Upper lobe of right lung (tissue), 1 donor: ENCODE data around the gene VASN. TPM values are rescaled to one million over a fixed set of nuclear protein-coding genes. Genes with fewer than 3 reads are reported as not detected.

Experiments
- ATAC-seq: fragments of 200-7000 bp; cut with Tn5 transposase; one replicate; pipeline ENCODE4 v1.9.1; 2020; ENCODE audit warnings: mild to moderate bottlenecking, moderate library complexity
- DNase-seq: peaks from one replicate; pipeline ENCODE4 v3.0.0-alpha.2; 2020
- H3K27ac ChIP-seq: fragments of 200-600 bp; one replicate; pipeline ENCODE4 v1.8.0; 2022
- H3K27me3 ChIP-seq: fragments of 200-600 bp; one replicate; pipeline ENCODE4 v1.8.0; 2022; ENCODE audit warnings: mild to moderate bottlenecking
- H3K36me3 ChIP-seq: fragments of 200-600 bp; one replicate; pipeline ENCODE4 v1.8.0; 2022
- H3K4me1 ChIP-seq: fragments of 200-600 bp; one replicate; pipeline ENCODE4 v1.8.0; 2022
- H3K4me3 ChIP-seq: fragments of 200-600 bp; one replicate; pipeline ENCODE4 v1.8.0; 2022; ENCODE audit warnings: mild to moderate bottlenecking
- H3K9me3 ChIP-seq: fragments of 200-600 bp; one replicate; pipeline ENCODE4 v1.8.0; 2022
- intact Hi-C: fragments of 100-400 bp; cut with DNase I; formaldehyde crosslinking; loops from one replicate; pipeline ENCODE4 v1.11.0; 2022
- total RNA-seq: library from RNA; stranded (reverse); fragmentation: NEBNext Ultra II Directional; extraction: Animal tissue kit (Norgen Biotek cat#: 25700); gene quantifications from one replicate; pipeline ENCODE4 v1.2.1, GENCODE V29; 2021
- TF ChIP-seq, protein P1 (sequence below): fragments of 200-600 bp; IDR thresholded peaks from one replicate; pipeline ENCODE4 v1.8.0; 2022; ENCODE audit warnings: antibody characterized with exemption
- donor health status: DM: no; HTN: yes; CAD: no; lungs with severe emphysema.

The VASN gene
- total RNA-seq, 1 donor from 2014 or later: 20.3 TPM

DNA sequence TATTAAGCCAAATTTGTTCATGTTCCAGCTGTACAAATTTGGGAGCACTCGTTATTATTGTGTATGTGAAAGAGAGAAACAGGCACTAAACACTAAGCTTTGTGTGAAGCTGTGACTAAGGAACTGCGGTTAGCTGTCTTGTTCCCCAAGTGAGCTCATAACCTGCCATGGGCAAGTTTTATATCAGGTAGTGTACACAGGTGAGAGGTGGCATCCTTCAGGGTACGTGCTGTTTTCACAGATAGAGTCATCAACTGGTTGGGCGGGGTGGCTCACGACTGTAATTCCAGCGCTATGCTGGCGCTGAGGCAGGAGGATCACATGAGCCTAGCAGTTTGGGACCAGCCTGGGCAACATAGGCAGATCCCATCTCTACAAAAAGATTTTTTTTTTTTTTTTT is 56.9 kb downstream of the VASN start:
- Histone ChIP-seq H3K36me3 (no peaks in the 10 kb centered on the region), H3K27me3 (no peaks in the 10 kb centered on the region), H3K4me3 (no peak overlapping the region), H3K4me1 (peaks cover 13% of the 10 kb centered on the region), H3K27ac (no peak overlapping the region), H3K9me3 (no peaks in the 10 kb centered on the region)
- intact Hi-C loops: no loop called here
- TF ChIP-seq, protein P1, sequence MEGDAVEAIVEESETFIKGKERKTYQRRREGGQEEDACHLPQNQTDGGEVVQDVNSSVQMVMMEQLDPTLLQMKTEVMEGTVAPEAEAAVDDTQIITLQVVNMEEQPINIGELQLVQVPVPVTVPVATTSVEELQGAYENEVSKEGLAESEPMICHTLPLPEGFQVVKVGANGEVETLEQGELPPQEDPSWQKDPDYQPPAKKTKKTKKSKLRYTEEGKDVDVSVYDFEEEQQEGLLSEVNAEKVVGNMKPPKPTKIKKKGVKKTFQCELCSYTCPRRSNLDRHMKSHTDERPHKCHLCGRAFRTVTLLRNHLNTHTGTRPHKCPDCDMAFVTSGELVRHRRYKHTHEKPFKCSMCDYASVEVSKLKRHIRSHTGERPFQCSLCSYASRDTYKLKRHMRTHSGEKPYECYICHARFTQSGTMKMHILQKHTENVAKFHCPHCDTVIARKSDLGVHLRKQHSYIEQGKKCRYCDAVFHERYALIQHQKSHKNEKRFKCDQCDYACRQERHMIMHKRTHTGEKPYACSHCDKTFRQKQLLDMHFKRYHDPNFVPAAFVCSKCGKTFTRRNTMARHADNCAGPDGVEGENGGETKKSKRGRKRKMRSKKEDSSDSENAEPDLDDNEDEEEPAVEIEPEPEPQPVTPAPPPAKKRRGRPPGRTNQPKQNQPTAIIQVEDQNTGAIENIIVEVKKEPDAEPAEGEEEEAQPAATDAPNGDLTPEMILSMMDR: no peak
- ATAC-seq (no peak), DNase-seq (no peak)

DNA sequence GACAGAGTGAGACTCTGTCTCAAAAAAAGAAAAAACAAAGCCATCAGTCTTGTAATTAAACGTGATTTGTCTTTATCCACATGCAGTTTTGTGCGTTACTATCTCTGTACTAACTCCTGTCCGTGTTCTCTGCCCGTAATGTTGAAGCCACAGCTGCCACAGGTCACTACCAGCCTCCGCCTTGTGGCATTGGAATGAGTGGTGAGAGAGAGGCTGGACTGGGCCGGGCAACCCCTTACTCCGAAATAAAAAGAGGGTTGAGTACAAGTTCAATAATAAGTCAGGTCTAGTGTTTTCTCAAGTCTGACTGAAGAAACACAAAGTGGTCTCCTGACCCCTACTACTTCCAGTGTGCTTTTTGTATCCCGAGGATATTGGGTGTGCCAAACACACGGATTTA is 59.4 kb downstream of the VASN start:
- H3K36me3 ChIP-seq: peaks cover 17% of the 10 kb centered on the region
- TF ChIP-seq, protein P1: no peak
- H3K9me3 ChIP-seq: no peaks in the 10 kb centered on the region
- peaks cover 13% of the 10 kb centered on the region for H3K4me1 ChIP-seq
- intact Hi-C loops: no loop called here
- no peak for DNase-seq
- H3K27me3 ChIP-seq: no peaks in the 10 kb centered on the region
- H3K27ac ChIP-seq: no peak overlapping the region
- ATAC-seq: no peak
- no peak overlapping the region for H3K4me3 ChIP-seq

Other genes with a start within 250 kb of the VASN start
- gene SRL, start 129.8 kb upstream of the VASN start, total RNA-seq: 0.64 TPM
- gene TFAP4, start 98.8 kb upstream of the VASN start, total RNA-seq: 9.6 TPM
- 34.1 TPM for gene GLIS2, start 55.8 kb upstream of the VASN start, total RNA-seq
- 41.2 TPM for gene PAM16, start 20.5 kb upstream of the VASN start, total RNA-seq
- 52.4 TPM for gene CORO7, start 44.7 kb downstream of the VASN start, total RNA-seq
- gene DNAJA3, start 54.0 kb downstream of the VASN start, total RNA-seq: 36.1 TPM
- gene NMRAL1, start 102.8 kb downstream of the VASN start, total RNA-seq: 39.0 TPM
- gene HMOX2, start 104.5 kb downstream of the VASN start, total RNA-seq: 53.0 TPM
- 23.8 TPM for gene CDIP1, start 166.9 kb downstream of the VASN start, total RNA-seq
- gene C16orf96, start 184.5 kb downstream of the VASN start, total RNA-seq: 0.32 TPM
- gene UBALD1, start 243.0 kb downstream of the VASN start, total RNA-seq: 35.5 TPM